H1 (cell line): ENCODE results near the gene LGALS9. TPM values are rescaled to one million over a fixed set of nuclear protein-coding genes. Genes with fewer than 3 reads are reported as not detected.

Experiments
- CTCF ChIA-PET: fragments of 300-600 bp; sonication (Branson Sonifier 250); formaldehyde crosslinking; loops from one replicate; lab custom pipeline; 2021; ENCODE audit not compliant: partially characterized antibody; lab: Charles Lee
- POLR2A ChIA-PET: fragments of 300-600 bp; sonication (Branson Sonifier 250); formaldehyde crosslinking; loops from one replicate; lab custom pipeline; 2021; ENCODE audit warnings: inconsistent platforms; ENCODE audit not compliant: partially characterized antibody; lab: Charles Lee
- DNase-seq, 2 experiments: peaks; one replicate each; pipeline versions ENCODE4 v3.0.0 to v3.0.0-alpha.2; 2010 to 2022; ENCODE audit warnings: low spot score in 2 of 2, low read depth in 1 of 2, mixed read lengths in 1 of 2
- FAIRE-seq: peaks from 2 replicates; lab custom pipeline; 2011; peaks lifted over from hg19 to GRCh38; lab: Jason Lieb, UNC
- H2AFZ ChIP-seq: 2 replicates; pipeline ENCODE4 v1.8.1; 2012; ENCODE audit warnings: low read length, inconsistent platforms
- H2AK5ac ChIP-seq: 2 replicates; pipeline ENCODE4 v1.6.1; 2013; ENCODE audit warnings: low read depth, low read length
- H2BK120ac ChIP-seq: replicated peaks from 2 replicates; pipeline ENCODE3; 2013; ENCODE audit warnings: low read depth, low read length, inconsistent platforms
- H2BK12ac ChIP-seq: 2 replicates; pipeline ENCODE4 v1.6.1; 2013; ENCODE audit warnings: low read depth, low read length
- H2BK15ac ChIP-seq: 2 replicates; pipeline ENCODE4 v1.6.1; 2013; ENCODE audit warnings: low read length
- H2BK20ac ChIP-seq: 2 replicates; pipeline ENCODE4 v1.6.1; 2013; ENCODE audit warnings: low read length
- H2BK5ac ChIP-seq: 2 replicates; pipeline ENCODE4 v1.6.1; 2013; ENCODE audit warnings: low read depth, low read length
- H3K14ac ChIP-seq: 2 replicates; pipeline ENCODE4 v1.6.1; 2013; ENCODE audit warnings: inconsistent platforms; ENCODE audit not compliant: insufficient read length
- H3K18ac ChIP-seq: 2 replicates; pipeline ENCODE4 v1.6.1; 2013; ENCODE audit warnings: low read length; ENCODE audit errors: extremely low read depth
- H3K23ac ChIP-seq: 2 replicates; pipeline ENCODE4 v1.6.1; 2013; ENCODE audit warnings: inconsistent platforms; ENCODE audit not compliant: insufficient read length
- H3K23me2 ChIP-seq: 2 replicates; pipeline ENCODE4 v1.6.1; 2013; ENCODE audit warnings: low read depth, low read length
- H3K27ac ChIP-seq: 2 replicates; pipeline ENCODE4 v1.6.1; 2011; ENCODE audit warnings: low read depth, low read length, inconsistent platforms
- H3K27me3 ChIP-seq, 4 experiments: replicated peaks in 1 of 4; 1 replicate in 1 of 4; 2 replicates in 3 of 4; pipeline versions ENCODE4 v1.6.1 to v1.8.1; 2011 to 2013; ENCODE audit warnings: low read length in 3 of 4, mild to moderate bottlenecking in 3 of 4, inconsistent platforms in 2 of 4, mixed read lengths in 2 of 4, moderate library complexity in 1 of 4; ENCODE audit not compliant: control insufficient read depth in 3 of 4, insufficient read depth in 3 of 4; ENCODE audit errors: extremely low read depth in 1 of 4
- H3K36me3 ChIP-seq, 4 experiments: 2 replicates each; pipeline versions ENCODE4 v1.6.1 to v1.8.1; 2011 to 2013; ENCODE audit warnings: mild to moderate bottlenecking in 4 of 4, low read length in 3 of 4, moderate library complexity in 2 of 4, control low read depth in 1 of 4, inconsistent platforms in 1 of 4; ENCODE audit not compliant: insufficient read depth in 4 of 4, control insufficient read depth in 2 of 4
- H3K4ac ChIP-seq: replicated peaks from 2 replicates; pipeline ENCODE3; 2013; ENCODE audit warnings: low read length, low read depth, mixed read lengths, inconsistent platforms; ENCODE audit not compliant: insufficient read length
- H3K4me1 ChIP-seq, 4 experiments: replicated peaks in 1 of 4; 1 replicate in 1 of 4; 2 replicates in 3 of 4; pipeline versions ENCODE4 v1.6.1 to v1.8.1; 2011 to 2013; ENCODE audit warnings: low read length in 3 of 4, inconsistent platforms in 2 of 4, mixed read lengths in 1 of 4; ENCODE audit not compliant: insufficient read depth in 4 of 4, control insufficient read depth in 3 of 4
- H3K4me2 ChIP-seq, 2 experiments: 2 replicates each; pipeline versions ENCODE4 v1.6.1 to v1.8.1; 2011 to 2013; ENCODE audit warnings: low read depth in 2 of 2, low read length in 2 of 2, control low read depth in 1 of 2, inconsistent platforms in 1 of 2, mild to moderate bottlenecking in 1 of 2; ENCODE audit not compliant: insufficient read depth in 1 of 2
- H3K4me3 ChIP-seq, 4 experiments: fragments of 200-600, 300-600 bp in 1 of 4; sonication (generic), shearing (Covaris generic), sonication (Bioruptor Twin) in 1 of 4; 2 replicates each; pipeline versions ENCODE4 v1.5.1 to v1.8.1; 2011 to 2016; ENCODE audit warnings: low read length in 4 of 4, low read depth in 3 of 4, control low read depth in 2 of 4, inconsistent platforms in 2 of 4, mild to moderate bottlenecking in 2 of 4, mixed read lengths in 1 of 4, moderate library complexity in 1 of 4; ENCODE audit not compliant: insufficient read depth in 2 of 4; ENCODE audit errors: extremely low read depth in 1 of 4
- H3K56ac ChIP-seq: replicated peaks from 2 replicates; pipeline ENCODE3; 2013; ENCODE audit warnings: low read depth, mild to moderate bottlenecking, mixed read lengths, low read length, inconsistent platforms; ENCODE audit not compliant: insufficient read length
- H3K79me1 ChIP-seq: 2 replicates; pipeline ENCODE4 v1.6.1; 2013; ENCODE audit warnings: low read depth, low read length, control low read depth
- H3K79me2 ChIP-seq, 2 experiments: 2 replicates each; pipeline versions ENCODE4 v1.6.1 to v1.8.1; 2012 to 2013; ENCODE audit warnings: low read length in 2 of 2, mild to moderate bottlenecking in 2 of 2, inconsistent platforms in 1 of 2; ENCODE audit not compliant: insufficient read depth in 2 of 2, control insufficient read depth in 1 of 2
- H3K9ac ChIP-seq, 4 experiments: replicated peaks in 1 of 4; 1 replicate in 1 of 4; 2 replicates in 3 of 4; pipeline versions ENCODE4 v1.6.1 to v1.8.1; 2011 to 2013; ENCODE audit warnings: low read depth in 3 of 4, low read length in 3 of 4, control low read depth in 2 of 4, mild to moderate bottlenecking in 2 of 4, moderate library complexity in 2 of 4, inconsistent platforms in 1 of 4; ENCODE audit errors: extremely low read depth in 1 of 4
- H3K9me3 ChIP-seq, 2 experiments: 2 replicates each; pipeline versions ENCODE4 v1.6.1 to v1.8.1; 2012 to 2013; ENCODE audit warnings: mild to moderate bottlenecking in 2 of 2, moderate library complexity in 2 of 2, control low read depth in 1 of 2, inconsistent platforms in 1 of 2, low read depth in 1 of 2, low read length in 1 of 2, mixed read lengths in 1 of 2; ENCODE audit not compliant: insufficient read depth in 2 of 2
- H4K20me1 ChIP-seq, 2 experiments: replicated peaks in 1 of 2; 2 replicates each; pipeline versions ENCODE3 to v1.8.1; 2011 to 2013; ENCODE audit warnings: inconsistent platforms in 2 of 2, low read length in 2 of 2, mild to moderate bottlenecking in 1 of 2; ENCODE audit not compliant: insufficient read depth in 2 of 2, control insufficient read depth in 1 of 2
- H4K5ac ChIP-seq: 2 replicates; pipeline ENCODE4 v1.6.1; 2013; ENCODE audit warnings: low read length, low read depth, mixed read lengths, inconsistent platforms; ENCODE audit not compliant: insufficient read length
- H4K8ac ChIP-seq: 2 replicates; pipeline ENCODE4 v1.8.0; 2013; ENCODE audit warnings: mild to moderate bottlenecking, moderate library complexity, low read length, inconsistent platforms; ENCODE audit not compliant: insufficient read depth; ENCODE audit errors: extremely low read depth
- H4K91ac ChIP-seq: replicated peaks from 2 replicates; pipeline ENCODE3; 2013; ENCODE audit warnings: low read length, mixed read lengths, inconsistent platforms; ENCODE audit not compliant: insufficient read length
- ASH2L ChIP-seq: fragments of 200-600, 300-600 bp; sonication (generic); IDR thresholded peaks from one replicate; pipeline ENCODE4 v1.7.1; 2017; ENCODE audit warnings: low read length
- CBX8 ChIP-seq: fragments of 300-800, 300-1000 bp; sonication (generic); IDR thresholded peaks from 2 replicates; pipeline ENCODE4 v1.7.1; 2016; ENCODE audit warnings: low read depth, low read length, borderline replicate concordance
- CEBPB ChIP-seq: IDR thresholded peaks from 2 replicates; pipeline ENCODE4 v1.6.1; 2012; ENCODE audit warnings: low read depth, low read length
- HDAC2 ChIP-seq, 2 experiments: fragments of 300-600 bp in 1 of 2; sonication (generic) in 1 of 2; IDR thresholded peaks; 2 replicates each; pipeline ENCODE4 v1.6.1; 2011 to 2012; ENCODE audit warnings: low read depth in 2 of 2, low read length in 2 of 2, mild to moderate bottlenecking in 2 of 2, moderate library complexity in 2 of 2, borderline replicate concordance in 1 of 2, inconsistent platforms in 1 of 2
- HDAC6 ChIP-seq: IDR thresholded peaks from one replicate; pipeline ENCODE4 v1.7.1; 2012; ENCODE audit warnings: low read depth, mild to moderate bottlenecking, inconsistent platforms, low read length, moderate library complexity
- JUND ChIP-seq: IDR thresholded peaks from 2 replicates; pipeline ENCODE4 v1.6.1; 2011; ENCODE audit warnings: mild to moderate bottlenecking, improper control_type of control experiment, low read length
- KDM4A ChIP-seq: IDR thresholded peaks from one replicate; pipeline ENCODE4 v1.7.1; 2012; ENCODE audit warnings: low read depth, mild to moderate bottlenecking, moderate library complexity, low read length, inconsistent platforms; ENCODE audit not compliant: severe bottlenecking
- POLR2A ChIP-seq, 2 experiments: IDR thresholded peaks; 1 replicate in 1 of 2; 2 replicates in 1 of 2; pipeline ENCODE4 v1.6.1; 2011; ENCODE audit warnings: low read depth in 2 of 2, low read length in 2 of 2, mild to moderate bottlenecking in 2 of 2; ENCODE audit errors: control extremely low read depth in 1 of 2
- POLR2AphosphoS5 ChIP-seq: IDR thresholded peaks from 2 replicates; pipeline ENCODE4 v1.6.1; 2011; ENCODE audit warnings: low read depth, low read length
- RFX5 ChIP-seq: IDR thresholded peaks from 2 replicates; pipeline ENCODE4 v1.6.1; 2011; ENCODE audit warnings: low read depth, low read length, improper control_type of control experiment, borderline replicate concordance
- SP1 ChIP-seq: IDR thresholded peaks from 2 replicates; pipeline ENCODE4 v1.6.1; 2011; ENCODE audit warnings: low read depth, low read length
- SRF ChIP-seq: IDR thresholded peaks from 2 replicates; pipeline ENCODE4 v1.6.1; 2011; ENCODE audit warnings: mild to moderate bottlenecking, low read depth, low read length, moderate library complexity
- TAF1 ChIP-seq: IDR thresholded peaks from 2 replicates; pipeline ENCODE4 v1.6.1; 2011; ENCODE audit warnings: mild to moderate bottlenecking, low read depth, low read length
- WGBS, 2 experiments: shearing (Covaris generic) in 1 of 2; methylation state at CpG; one replicate each; pipeline versions ENCODE4 v1.1.6 to v1.1.7; 2013 to 2015; ENCODE audit warnings: low lambda C conversion rate in 2 of 2, mixed read lengths in 2 of 2, inconsistent platforms in 1 of 2, low coverage in 1 of 2, missing lambda C conversion rate in 1 of 2; ENCODE audit not compliant: insufficient replicate concordance in 2 of 2, insufficient coverage in 1 of 2, insufficient read length in 1 of 2; ENCODE audit errors: extremely low coverage in 1 of 2, missing lambda C conversion rate in 1 of 2; 5-methylcytosine and 5-hydroxymethylcytosine counted together
- polyA plus RNA-seq, 7 experiments: library from polyadenylated mRNA; depleted of rRNA in 3 of 7; stranded (reverse) in 5 of 7; unstranded in 2 of 7; fragments of >200 nt in 5 of 7; fragments of 200-250 nt in 2 of 7; gene quantifications; 1 replicate in 5 of 7; 2 replicates in 1 of 7; 4 replicates in 1 of 7; pipeline versions ENCODE4 v1.2.1 to v1.2.3, GENCODE V29; 2011 to 2013; ENCODE audit warnings: missing spikeins in 2 of 7, mixed read lengths in 2 of 7
- total RNA-seq: library from RNA; stranded (reverse); fragmentation: NEBNext Ultra II Directional; extraction: Animal tissue kit (Norgen Biotek cat#: 25700); gene quantifications from 2 replicates; pipeline ENCODE4 v1.2.1, GENCODE V29; 2021
- TF ChIP-seq, protein P1 (sequence below): IDR thresholded peaks from 2 replicates; pipeline ENCODE4 v1.6.1; 2011; ENCODE audit warnings: low read depth, mild to moderate bottlenecking, low read length; ENCODE audit not compliant: insufficient read depth

Gene LGALS9
- total and polyA plus RNA-seq, 2 of the 8 experiments (the other 6 are each of a cell fraction or from before 2014, with no cell fraction given): 0.95 to 1.7 TPM

DNA sequence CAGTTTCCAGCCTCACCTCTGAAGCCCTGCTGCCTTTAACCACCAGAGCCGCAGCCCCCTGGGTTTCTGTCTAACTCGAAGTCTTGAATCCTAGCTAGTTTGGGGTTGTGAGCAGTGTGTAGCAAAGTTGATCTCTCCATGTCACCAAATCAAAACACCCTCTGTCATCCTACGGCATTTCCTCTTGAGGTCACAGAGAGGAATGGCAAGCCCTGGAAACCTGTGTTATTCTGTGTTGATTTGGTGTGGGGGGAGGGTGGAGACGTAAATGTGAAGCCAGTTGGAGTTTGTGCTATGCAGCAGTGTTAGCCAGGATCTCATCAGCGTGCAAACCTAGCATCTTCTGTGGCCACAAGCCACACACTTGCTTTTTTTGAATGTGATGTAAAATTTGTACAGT is 5.1 kb upstream of the LGALS9 start:
- Histone ChIP-seq H2BK120ac (no peak overlapping the region), H3K9ac (no peak overlapping the region), H2AK5ac (no peak overlapping the region), H4K5ac (no peak overlapping the region), H2BK12ac (no peak overlapping the region), H3K4ac (no peak overlapping the region), H3K4me3 (no peak overlapping the region), H3K79me1 (no peaks in the 10 kb centered on the region), H3K18ac (no peak overlapping the region), H4K91ac (no peak overlapping the region), H3K56ac (no peak overlapping the region), H3K36me3 (peaks cover 3 to 13% (median 5%) of the 10 kb centered on the region in 4 experiments; a peak in 4 of 8 replicates), H3K9me3 (no peaks in the 10 kb centered on the region), H3K4me1 (no peaks in the 10 kb centered on the region), H3K27me3 (no peaks in the 10 kb centered on the region), H4K8ac (no peak overlapping the region), H2BK5ac (no peak overlapping the region), H2AFZ (no peak overlapping the region), H3K23ac (no peak overlapping the region), H3K79me2 (no peaks in the 10 kb centered on the region), H3K4me2 (no peak overlapping the region), H3K14ac (no peak overlapping the region), H3K23me2 (no peaks in the 10 kb centered on the region), H4K20me1 (no peaks in the 10 kb centered on the region), H3K27ac (no peak overlapping the region), H2BK15ac (no peak overlapping the region), H2BK20ac (no peak overlapping the region)
- FAIRE-seq: no peak
- WGBS, 2 experiments: 84% methylated on average over 5 of the region's 5 CpGs; no CpG with 5 or more reads in 1 of the 2 experiments
- POLR2A ChIA-PET: no interaction called here
- DNase-seq: no peak
- CTCF ChIA-PET: interaction anchor here (1.2 to 7.0 kb wide), 3 partner anchors 14 to 54 kb away, joined by 3 to 52 read pairs (median 7); no protein-coding TSS in a partner anchor
- TF ChIP-seq ASH2L (no peak), TAF1 (no peak), CBX8 (no peak), SRF (no peak), KDM4A (no peak), SP1 (no peak), HDAC2 (IDR thresholded peaks at IDR 0.05; ENCODE audit: borderline replicate concordance in 1 of 2, low read depth in 2 of 2, low read length in 2 of 2) (no peak), HDAC6 (no peak), JUND (no peak), CEBPB (no peak), POLR2A (IDR thresholded peaks at IDR 0.05; ENCODE audit: control extremely low read depth in 1 of 2, low read depth in 2 of 2, low read length in 2 of 2) (no peak), RFX5 (no peak), POLR2AphosphoS5 (no peak)
- TF ChIP-seq, protein P1, sequence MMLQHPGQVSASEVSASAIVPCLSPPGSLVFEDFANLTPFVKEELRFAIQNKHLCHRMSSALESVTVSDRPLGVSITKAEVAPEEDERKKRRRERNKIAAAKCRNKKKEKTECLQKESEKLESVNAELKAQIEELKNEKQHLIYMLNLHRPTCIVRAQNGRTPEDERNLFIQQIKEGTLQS: no peak
